Right lobe of liver (tissue), 6 donors: ENCODE results near the gene PTPRN2. TPM values are rescaled to one million over a fixed set of nuclear protein-coding genes. Genes with fewer than 3 reads are reported as not detected.

ENCODE experiments used
- ATAC-seq, 4 donors: fragments of 200-7000 bp; cut with Tn5 transposase; one replicate each; pipeline ENCODE4 v1.9.1; 2020; ENCODE audit warnings: mild to moderate bottlenecking in 4 of 4, moderate library complexity in 4 of 4
- DNase-seq, 3 donors: peaks; one replicate each; pipeline ENCODE4 v3.0.0-alpha.2; 2020
- H3K27ac ChIP-seq, 3 donors: fragments of 200-600 bp; one replicate each; pipeline ENCODE4 v1.8.0; 2022
- H3K27me3 ChIP-seq, 2 donors: fragments of 200-600 bp; one replicate each; pipeline ENCODE4 v1.8.0; 2022
- H3K36me3 ChIP-seq, 4 donors: fragments of 200-600 bp; sonication (generic) in 1 of 4; one replicate each; pipeline versions ENCODE4 v1.5.1 to v1.8.0; 2017 to 2022; ENCODE audit warnings: control low read depth in 1 of 4
- H3K4me1 ChIP-seq, 4 donors: fragments of 200-600 bp; sonication (generic) in 1 of 4; one replicate each; pipeline versions ENCODE4 v1.5.1 to v1.8.0; 2017 to 2022; ENCODE audit warnings: control low read depth in 1 of 4
- H3K4me3 ChIP-seq, 3 donors: fragments of 200-600 bp; one replicate each; pipeline ENCODE4 v1.8.0; 2022
- H3K9me3 ChIP-seq, 4 donors: fragments of 200-600 bp; sonication (generic) in 1 of 4; one replicate each; pipeline versions ENCODE4 v1.5.1 to v1.8.0; 2017 to 2022; ENCODE audit warnings: control low read depth in 1 of 4
- POLR2A ChIP-seq: fragments of 450-650 bp; IDR thresholded peaks from one replicate; pipeline ENCODE4 v1.6.1; 2017; ENCODE audit warnings: antibody characterized with exemption, mild to moderate bottlenecking
- WGBS: methylation state at CpG from one replicate; pipeline ENCODE4 v1.1.6; 2018; ENCODE audit warnings: low coverage, low lambda C conversion rate; ENCODE audit not compliant: insufficient coverage; ENCODE audit errors: missing lambda C conversion rate; 5-methylcytosine and 5-hydroxymethylcytosine counted together
- intact Hi-C, 2 donors: fragments of 100-400 bp; cut with DNase I; formaldehyde crosslinking; loops; one replicate each; pipeline versions ENCODE4 v1.11.2 to v1.14.1; 2022
- total RNA-seq, 6 experiments: library from RNA; depleted of rRNA in 2 of 6; stranded (reverse); fragments of >200 nt in 2 of 6; fragmentation: NEBNext Ultra II Directional in 3 of 6; extraction: Animal tissue kit (Norgen Biotek cat#: 25700) in 3 of 6; gene quantifications; one replicate each; pipeline versions ENCODE4 v1.1.0 to v1.2.4, GENCODE V29; 2016 to 2023
- TF ChIP-seq, protein P1 (sequence below), 4 donors: fragments of 200-600 bp in 3 of 4; fragments of 450-650 bp in 1 of 4; IDR thresholded peaks; one replicate each; pipeline versions ENCODE4 v1.5.1 to v1.8.0; 2016 to 2022; ENCODE audit warnings: antibody characterized with exemption in 4 of 4, mild to moderate bottlenecking in 2 of 4
- donor health status: DM: no; HTN: yes; CAD: no.
- donor health status: DM: no; HTN: no; CAD: no.
- donor health status: DM: no; HTN: no; CAD: no.
- donor health status: DM: no; HTN: yes; CAD: no.
- donor health status: DM: no; HTN: yes; CAD: no.

PTPRN2 gene
- total RNA-seq, 6 experiments from 2014 or later: 0.15 to 0.87 (median 0.67) TPM

DNA sequence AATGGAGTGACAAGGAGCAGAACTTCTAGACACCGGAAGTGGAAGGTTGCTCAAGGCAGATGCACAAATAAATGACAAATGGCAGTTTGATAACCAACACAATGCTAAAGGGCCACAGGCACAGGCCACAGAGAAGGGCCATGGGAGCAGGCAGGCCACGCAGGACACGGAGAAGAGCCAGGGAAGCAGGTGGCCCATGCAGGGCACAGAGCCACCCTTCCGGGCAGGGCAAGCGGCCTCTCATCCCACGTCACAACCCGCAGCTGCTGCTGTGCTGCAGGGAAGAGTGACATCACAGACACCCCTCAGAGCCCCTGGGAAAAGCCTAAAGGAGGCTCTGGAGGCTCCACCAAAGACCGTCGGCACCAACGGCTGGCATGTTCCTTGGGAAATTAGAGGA, 328.5 kb downstream of the PTPRN2 start:
- TF ChIP-seq, protein P1, sequence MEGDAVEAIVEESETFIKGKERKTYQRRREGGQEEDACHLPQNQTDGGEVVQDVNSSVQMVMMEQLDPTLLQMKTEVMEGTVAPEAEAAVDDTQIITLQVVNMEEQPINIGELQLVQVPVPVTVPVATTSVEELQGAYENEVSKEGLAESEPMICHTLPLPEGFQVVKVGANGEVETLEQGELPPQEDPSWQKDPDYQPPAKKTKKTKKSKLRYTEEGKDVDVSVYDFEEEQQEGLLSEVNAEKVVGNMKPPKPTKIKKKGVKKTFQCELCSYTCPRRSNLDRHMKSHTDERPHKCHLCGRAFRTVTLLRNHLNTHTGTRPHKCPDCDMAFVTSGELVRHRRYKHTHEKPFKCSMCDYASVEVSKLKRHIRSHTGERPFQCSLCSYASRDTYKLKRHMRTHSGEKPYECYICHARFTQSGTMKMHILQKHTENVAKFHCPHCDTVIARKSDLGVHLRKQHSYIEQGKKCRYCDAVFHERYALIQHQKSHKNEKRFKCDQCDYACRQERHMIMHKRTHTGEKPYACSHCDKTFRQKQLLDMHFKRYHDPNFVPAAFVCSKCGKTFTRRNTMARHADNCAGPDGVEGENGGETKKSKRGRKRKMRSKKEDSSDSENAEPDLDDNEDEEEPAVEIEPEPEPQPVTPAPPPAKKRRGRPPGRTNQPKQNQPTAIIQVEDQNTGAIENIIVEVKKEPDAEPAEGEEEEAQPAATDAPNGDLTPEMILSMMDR (IDR thresholded peaks at IDR 0.05): no peak
- TF ChIP-seq POLR2A: no peak
- intact Hi-C loops: no loop called here
- WGBS: 73% methylated on average over 2 of the region's 10 CpGs
- no peaks in the 10 kb centered on the region for H3K9me3 ChIP-seq
- H3K36me3 ChIP-seq: no peaks in the 10 kb centered on the region
- no peak for DNase-seq
- peaks cover 0 to 5% (median 0%) of the 10 kb centered on the region in 4 donors for H3K4me1 ChIP-seq
- no peak overlapping the region for H3K4me3 ChIP-seq
- no peak for ATAC-seq
- no peak overlapping the region for H3K27ac ChIP-seq
- H3K27me3 ChIP-seq: no peaks in the 10 kb centered on the region

DNA sequence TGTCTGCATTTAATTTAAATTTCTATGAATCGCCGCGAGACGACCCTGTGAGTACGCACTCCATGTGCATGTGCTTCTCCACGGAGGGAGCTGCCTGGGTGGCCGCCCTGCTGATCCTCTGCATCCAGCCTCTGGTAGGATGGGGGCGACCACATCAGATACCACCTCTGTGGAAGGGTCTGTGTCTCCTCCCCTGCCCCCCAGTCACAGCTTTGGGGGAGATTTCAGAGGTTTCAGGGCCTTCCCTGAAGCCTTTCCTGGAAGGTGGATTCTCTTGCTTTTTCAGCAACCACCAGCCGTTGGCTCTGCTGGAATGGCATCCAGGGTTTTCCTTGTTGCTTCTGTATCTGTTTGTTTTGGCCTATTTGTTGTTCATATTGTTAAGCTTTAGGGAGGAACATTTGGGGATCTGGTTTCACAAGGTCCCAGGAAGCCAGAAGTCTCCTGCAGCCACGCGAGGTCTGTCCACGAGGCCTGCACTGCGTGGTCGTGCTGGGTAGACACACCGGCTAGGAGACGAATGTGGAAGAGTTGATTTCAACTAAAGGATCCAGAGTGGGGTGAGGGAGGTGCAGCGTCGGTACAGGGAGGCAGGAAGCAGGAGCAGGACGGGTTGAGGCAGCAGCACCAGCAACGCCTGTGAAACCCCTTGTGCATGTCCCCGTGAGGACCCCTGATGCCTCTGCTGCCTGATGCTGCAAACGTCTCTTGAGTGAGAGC, 329.1 kb downstream of the PTPRN2 start:
- H3K9me3 ChIP-seq: no peaks in the 10 kb centered on the region
- DNase-seq: no peak
- no peak overlapping the region for H3K4me3 ChIP-seq
- H3K4me1 ChIP-seq: peaks cover 0 to 3% (median 0%) of the 10 kb centered on the region in 4 donors
- ATAC-seq: no peak
- H3K27me3 ChIP-seq: no peaks in the 10 kb centered on the region
- WGBS: 86% methylated on average over 14 of the region's 22 CpGs
- no peaks in the 10 kb centered on the region for H3K36me3 ChIP-seq
- intact Hi-C loops: no loop called here
- TF ChIP-seq, protein P1 (IDR thresholded peaks at IDR 0.05): no peak
- no peak for TF ChIP-seq POLR2A
- no peak overlapping the region for H3K27ac ChIP-seq

DNA sequence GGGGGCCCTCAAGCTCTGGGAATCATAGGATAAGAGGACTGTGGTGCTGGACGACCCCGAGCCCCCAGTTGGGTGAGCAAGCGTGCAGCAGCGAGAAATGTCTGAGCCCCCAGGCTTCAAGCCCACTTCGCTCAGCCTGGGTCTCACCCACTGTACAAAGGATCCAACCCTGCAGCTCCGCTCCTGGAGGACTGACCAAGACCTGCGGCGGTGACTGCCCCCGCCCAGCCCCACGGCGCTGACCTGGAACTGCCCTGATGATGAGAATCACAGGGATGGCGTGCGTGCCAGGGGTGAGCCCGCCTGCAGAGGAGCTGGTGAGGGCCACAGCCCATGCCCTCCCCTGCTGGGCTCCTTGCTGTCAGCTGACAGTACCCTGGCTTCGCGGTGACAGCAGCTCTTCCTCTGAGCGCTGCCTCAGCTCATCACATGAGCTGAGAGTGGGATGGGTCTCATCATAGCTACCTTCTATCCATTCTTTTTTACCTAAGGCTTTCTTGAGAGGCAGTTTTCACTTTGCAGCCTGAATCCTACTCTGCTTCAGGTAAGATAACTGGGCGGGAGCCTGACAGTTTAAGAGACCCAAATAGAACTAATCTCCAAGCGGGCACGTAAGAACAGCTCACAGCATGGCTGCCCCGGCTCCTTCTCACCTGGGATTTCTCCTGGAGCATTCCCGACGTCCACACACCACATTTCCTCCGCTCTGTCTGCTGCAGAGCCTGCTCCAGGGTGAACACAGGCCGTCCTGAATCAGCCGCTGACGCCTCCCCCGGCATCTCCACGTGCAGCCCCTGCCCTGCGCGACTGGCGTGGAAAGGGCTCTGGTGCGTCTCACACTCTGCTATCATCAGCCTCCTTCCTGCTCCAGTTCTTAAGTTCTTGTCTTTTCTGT, 329.9 kb downstream of the PTPRN2 start:
- Histone ChIP-seq H3K4me3 (no peak overlapping the region), H3K36me3 (no peaks in the 10 kb centered on the region), H3K27ac (no peak overlapping the region), H3K4me1 (no peaks in the 10 kb centered on the region), H3K9me3 (no peaks in the 10 kb centered on the region), H3K27me3 (no peaks in the 10 kb centered on the region)
- no peak for ATAC-seq
- intact Hi-C loops: no loop called here
- TF ChIP-seq, protein P1 (IDR thresholded peaks at IDR 0.05): no peak
- TF ChIP-seq POLR2A: no peak
- 71% methylated on average over 9 of the region's 33 CpGs for WGBS
- DNase-seq: no peak

DNA sequence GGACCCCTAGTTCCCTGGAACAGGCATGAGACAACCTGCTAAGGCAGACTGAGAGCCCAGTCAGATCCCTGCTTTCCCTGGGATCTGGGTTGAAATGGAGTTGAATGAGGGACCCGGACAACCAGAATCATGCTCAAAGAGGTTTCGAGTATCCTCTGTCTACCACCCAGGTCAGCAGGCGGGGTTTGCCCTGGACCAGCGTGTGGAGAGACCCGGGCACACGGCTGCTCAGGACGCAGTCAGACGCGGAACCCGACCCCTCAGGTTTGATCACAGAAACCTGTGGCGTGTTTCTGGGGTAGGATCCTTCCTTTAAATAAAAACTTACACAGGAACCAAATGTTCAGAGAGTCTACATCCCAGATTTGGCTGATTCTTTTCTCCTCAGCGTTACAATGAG, 330.6 kb downstream of the PTPRN2 start:
- ATAC-seq: no peak
- Histone ChIP-seq H3K9me3 (no peaks in the 10 kb centered on the region), H3K4me3 (no peak overlapping the region), H3K27me3 (no peaks in the 10 kb centered on the region), H3K36me3 (no peaks in the 10 kb centered on the region), H3K4me1 (no peaks in the 10 kb centered on the region), H3K27ac (no peak overlapping the region)
- DNase-seq: no peak
- intact Hi-C loops: no loop called here
- WGBS: 83% methylated on average over 1 of the region's 12 CpGs
- TF ChIP-seq POLR2A: no peak
- TF ChIP-seq, protein P1 (IDR thresholded peaks at IDR 0.05): no peak
